ENCODE results near the gene GINS2.
A peak's percentile ranks its signal among the peaks of the same experiment; 100 is the strongest.

The GINS2 gene

GRCh38 chr16:85643631-85644030 is 45.1 kb downstream of the GINS2 start:
- Histone ChIP-seq H2BK15ac (ENCODE audit: low read depth, poor library complexity, severe bottlenecking) (no peak overlapping the region), H4K91ac (ENCODE audit: low read length) (no peak overlapping the region), H2BK12ac (ENCODE audit: low read length in 2 of 2) (no peak overlapping the region), H3K4me3 (ENCODE audit: insufficient read depth in 1 of 2, low read depth in 1 of 2, low read length in 2 of 2) (no peak overlapping the region), H2BK5ac (ENCODE audit: low read depth, low read length, poor library complexity, severe bottlenecking) (no peak overlapping the region), H2BK120ac (ENCODE audit: low read depth, low read length) (no peak overlapping the region), H3K27me3 (ENCODE audit: control insufficient read depth in 1 of 2, insufficient read depth in 1 of 2, low read length in 2 of 2) (no peaks in the 10 kb centered on the region), H3K23ac (ENCODE audit: low read length in 2 of 2) (no peak overlapping the region), H3K14ac (ENCODE audit: low read length in 2 of 2) (no peak overlapping the region), H3K9me3 (ENCODE audit: control insufficient read depth, low read length) (no peaks in the 10 kb centered on the region), H3K79me1 (replicated peaks; ENCODE audit: low read length, poor library complexity, severe bottlenecking) (peaks cover 62% of the 10 kb centered on the region), H4K8ac (ENCODE audit: low read length) (no peak overlapping the region), H3K4me1 (ENCODE audit: control insufficient read depth, insufficient read depth, low read depth, low read length) (peaks cover 14% of the 10 kb centered on the region), H3K9ac (ENCODE audit: low read length) (no peak overlapping the region), H2AFZ (ENCODE audit: low read depth, low read length) (no peak overlapping the region), H3K36me3 (ENCODE audit: control insufficient read depth in 1 of 2, insufficient read depth in 2 of 2, low read depth in 1 of 2, low read length in 2 of 2) (peaks cover 0 to 68% of the 10 kb centered on the region in 2 experiments), H3K4me2 (ENCODE audit: low read length, poor library complexity, severe bottlenecking) (no peak overlapping the region), H3K4ac (ENCODE audit: low read depth in 1 of 2, low read length in 2 of 2) (no peak overlapping the region), H2AK5ac (ENCODE audit: low read length, severe bottlenecking) (no peak overlapping the region), H3K18ac (ENCODE audit: low read depth in 1 of 2, low read length in 2 of 2) (no peak overlapping the region), H3K27ac (ENCODE audit: low read length, poor library complexity, severe bottlenecking) (no peak overlapping the region)
- no peak for DNase-seq
- WGBS = 97% methylated on average over 5 of the region's 8 CpGs

GRCh38 chr16:85642762-85643358 is 45.9 kb downstream of the GINS2 start:
- Histone ChIP-seq H2AK5ac (ENCODE audit: low read length, severe bottlenecking) (no peak overlapping the region), H3K18ac (ENCODE audit: low read depth in 1 of 2, low read length in 2 of 2) (no peak overlapping the region), H3K4me3 (ENCODE audit: insufficient read depth in 1 of 2, low read depth in 1 of 2, low read length in 2 of 2) (no peak overlapping the region), H3K27me3 (ENCODE audit: control insufficient read depth in 1 of 2, insufficient read depth in 1 of 2, low read length in 2 of 2) (no peaks in the 10 kb centered on the region), H2BK15ac (ENCODE audit: low read depth, poor library complexity, severe bottlenecking) (no peak overlapping the region), H2AFZ (ENCODE audit: low read depth, low read length) (no peak overlapping the region), H3K79me1 (replicated peaks; ENCODE audit: low read length, poor library complexity, severe bottlenecking) (peaks cover 61% of the 10 kb centered on the region), H2BK5ac (ENCODE audit: low read depth, low read length, poor library complexity, severe bottlenecking) (no peak overlapping the region), H3K27ac (ENCODE audit: low read length, poor library complexity, severe bottlenecking) (no peak overlapping the region), H3K23ac (ENCODE audit: low read length in 2 of 2) (no peak overlapping the region), H3K4ac (ENCODE audit: low read depth in 1 of 2, low read length in 2 of 2) (no peak overlapping the region), H3K4me2 (ENCODE audit: low read length, poor library complexity, severe bottlenecking) (no peak overlapping the region), H3K9ac (ENCODE audit: low read length) (no peak overlapping the region), H3K9me3 (ENCODE audit: control insufficient read depth, low read length) (no peaks in the 10 kb centered on the region), H2BK12ac (ENCODE audit: low read length in 2 of 2) (no peak overlapping the region), H4K8ac (ENCODE audit: low read length) (no peak overlapping the region), H4K91ac (ENCODE audit: low read length) (no peak overlapping the region), H3K36me3 (ENCODE audit: control insufficient read depth in 1 of 2, insufficient read depth in 2 of 2, low read depth in 1 of 2, low read length in 2 of 2) (peaks cover 0 to 65% of the 10 kb centered on the region in 2 experiments), H3K14ac (ENCODE audit: low read length in 2 of 2) (no peak overlapping the region), H3K4me1 (ENCODE audit: control insufficient read depth, insufficient read depth, low read depth, low read length) (peaks cover 18% of the 10 kb centered on the region), H2BK120ac (ENCODE audit: low read depth, low read length) (no peak overlapping the region)
- DNase-seq = no peak
- WGBS = 95% methylated on average over 32 of the region's 32 CpGs

- 89% methylated on average over 12 of the region's 12 CpGs for WGBS
- Histone ChIP-seq H3K27me3 (ENCODE audit: control insufficient read depth in 1 of 2, insufficient read depth in 1 of 2, low read length in 2 of 2) (no peaks in the 10 kb centered on the region), H2AK5ac (ENCODE audit: low read length, severe bottlenecking) (no peak overlapping the region)
These were observed 47.0 kb downstream of the GINS2 start for GRCh38 chr16:85641776-85642176.

GRCh38 chr16:85641305-85641704 is 47.4 kb downstream of the GINS2 start:
- 90% methylated on average over 24 of the region's 24 CpGs for WGBS
- Histone ChIP-seq H3K23ac (ENCODE audit: low read length in 2 of 2) (no peak overlapping the region), H3K4me2 (ENCODE audit: low read length, poor library complexity, severe bottlenecking) (no peak overlapping the region)

More at GRCh38 chr16:85641776-85642176, 47.0 kb downstream of the GINS2 start:
- no peak overlapping the region for H3K14ac ChIP-seq (ENCODE audit: low read length in 2 of 2)
- no peak overlapping the region for H2BK15ac ChIP-seq (ENCODE audit: low read depth, poor library complexity, severe bottlenecking)
- no peaks in the 10 kb centered on the region for H3K9me3 ChIP-seq (ENCODE audit: control insufficient read depth, low read length)
- H2BK5ac ChIP-seq (ENCODE audit: low read depth, low read length, poor library complexity, severe bottlenecking) = no peak overlapping the region
- peaks cover 24% of the 10 kb centered on the region for H3K4me1 ChIP-seq (ENCODE audit: control insufficient read depth, insufficient read depth, low read depth, low read length)
- peak overlapping the region; percentile 53 for H4K8ac ChIP-seq (ENCODE audit: low read length)
- peaks cover 0 to 69% of the 10 kb centered on the region in 2 experiments for H3K36me3 ChIP-seq (ENCODE audit: control insufficient read depth in 1 of 2, insufficient read depth in 2 of 2, low read depth in 1 of 2, low read length in 2 of 2)
- no peak overlapping the region for H2BK12ac ChIP-seq (ENCODE audit: low read length in 2 of 2)
- no peak overlapping the region for H4K91ac ChIP-seq (ENCODE audit: low read length)
- H2BK120ac ChIP-seq (ENCODE audit: low read depth, low read length) = no peak overlapping the region
- H3K23ac ChIP-seq (ENCODE audit: low read length in 2 of 2) = no peak overlapping the region
- H3K4me3 ChIP-seq (ENCODE audit: insufficient read depth in 1 of 2, low read depth in 1 of 2, low read length in 2 of 2) = no peak overlapping the region
- no peak for DNase-seq
- peak overlapping the region; percentile 26 for H3K9ac ChIP-seq (ENCODE audit: low read length)
- no peak overlapping the region for H2AFZ ChIP-seq (ENCODE audit: low read depth, low read length)
- peaks cover 65% of the 10 kb centered on the region for H3K79me1 ChIP-seq (replicated peaks; ENCODE audit: low read length, poor library complexity, severe bottlenecking)
- H3K4ac ChIP-seq (ENCODE audit: low read depth in 1 of 2, low read length in 2 of 2) = no peak overlapping the region
- no peak overlapping the region for H3K4me2 ChIP-seq (ENCODE audit: low read length, poor library complexity, severe bottlenecking)
- H3K18ac ChIP-seq (ENCODE audit: low read depth in 1 of 2, low read length in 2 of 2) = peak overlapping the region in 1 of 2 experiments; percentile 6
- no peak overlapping the region for H3K27ac ChIP-seq (ENCODE audit: low read length, poor library complexity, severe bottlenecking)

More at GRCh38 chr16:85641305-85641704, 47.4 kb downstream of the GINS2 start:
- H3K14ac ChIP-seq (ENCODE audit: low read length in 2 of 2) = no peak overlapping the region
- H4K8ac ChIP-seq (ENCODE audit: low read length) = no peak overlapping the region
- H3K4ac ChIP-seq (ENCODE audit: low read depth in 1 of 2, low read length in 2 of 2) = no peak overlapping the region
- no peak overlapping the region for H2BK120ac ChIP-seq (ENCODE audit: low read depth, low read length)
- H2BK15ac ChIP-seq (ENCODE audit: low read depth, poor library complexity, severe bottlenecking) = no peak overlapping the region
- H3K27ac ChIP-seq (ENCODE audit: low read length, poor library complexity, severe bottlenecking) = no peak overlapping the region
- H3K36me3 ChIP-seq (ENCODE audit: control insufficient read depth in 1 of 2, insufficient read depth in 2 of 2, low read depth in 1 of 2, low read length in 2 of 2) = peaks cover 0 to 69% of the 10 kb centered on the region in 2 experiments
- no peak overlapping the region for H2BK5ac ChIP-seq (ENCODE audit: low read depth, low read length, poor library complexity, severe bottlenecking)
- no peaks in the 10 kb centered on the region for H3K27me3 ChIP-seq (ENCODE audit: control insufficient read depth in 1 of 2, insufficient read depth in 1 of 2, low read length in 2 of 2)
- H3K79me1 ChIP-seq (replicated peaks; ENCODE audit: low read length, poor library complexity, severe bottlenecking) = peaks cover 63% of the 10 kb centered on the region
- no peak overlapping the region for H3K4me3 ChIP-seq (ENCODE audit: insufficient read depth in 1 of 2, low read depth in 1 of 2, low read length in 2 of 2)
- no peak overlapping the region for H2BK12ac ChIP-seq (ENCODE audit: low read length in 2 of 2)
- peak overlapping the region; percentile 26 for H3K9ac ChIP-seq (ENCODE audit: low read length)
- H2AK5ac ChIP-seq (ENCODE audit: low read length, severe bottlenecking) = no peak overlapping the region
- H2AFZ ChIP-seq (ENCODE audit: low read depth, low read length) = no peak overlapping the region
- no peaks in the 10 kb centered on the region for H3K9me3 ChIP-seq (ENCODE audit: control insufficient read depth, low read length)
- H3K4me1 ChIP-seq (ENCODE audit: control insufficient read depth, insufficient read depth, low read depth, low read length) = peaks cover 28% of the 10 kb centered on the region
- H4K91ac ChIP-seq (ENCODE audit: low read length) = no peak overlapping the region
- DNase-seq = no peak
- peak overlapping the region in 1 of 2 experiments; percentile 52 for H3K18ac ChIP-seq (ENCODE audit: low read depth in 1 of 2, low read length in 2 of 2)
